Measurements from ENCODE around the gene DAPK1.

DNA sequence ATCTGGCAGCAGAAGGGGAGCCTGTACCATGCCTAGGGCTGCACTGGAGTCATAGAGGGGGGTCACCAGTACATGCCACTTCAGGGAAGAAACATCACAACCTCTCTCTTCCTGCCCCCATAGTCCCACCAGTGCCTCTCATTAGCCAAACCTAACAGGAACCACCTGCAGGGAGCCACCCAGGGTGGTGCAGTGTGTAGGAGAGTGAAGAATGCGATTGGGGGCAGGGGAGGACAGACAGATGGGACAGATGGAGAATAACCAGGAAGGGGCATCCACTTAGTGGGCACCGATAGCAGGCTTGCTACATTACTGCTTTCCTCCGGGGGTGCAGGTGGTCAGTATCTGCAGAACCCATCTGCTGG is 19.2 kb downstream of the DAPK1 start:
- TF ChIP-seq EZH2phosphoT487 (IDR thresholded peaks at IDR 0.05; ENCODE audit: low read depth), result no peak
- TF ChIP-seq, protein P1, sequence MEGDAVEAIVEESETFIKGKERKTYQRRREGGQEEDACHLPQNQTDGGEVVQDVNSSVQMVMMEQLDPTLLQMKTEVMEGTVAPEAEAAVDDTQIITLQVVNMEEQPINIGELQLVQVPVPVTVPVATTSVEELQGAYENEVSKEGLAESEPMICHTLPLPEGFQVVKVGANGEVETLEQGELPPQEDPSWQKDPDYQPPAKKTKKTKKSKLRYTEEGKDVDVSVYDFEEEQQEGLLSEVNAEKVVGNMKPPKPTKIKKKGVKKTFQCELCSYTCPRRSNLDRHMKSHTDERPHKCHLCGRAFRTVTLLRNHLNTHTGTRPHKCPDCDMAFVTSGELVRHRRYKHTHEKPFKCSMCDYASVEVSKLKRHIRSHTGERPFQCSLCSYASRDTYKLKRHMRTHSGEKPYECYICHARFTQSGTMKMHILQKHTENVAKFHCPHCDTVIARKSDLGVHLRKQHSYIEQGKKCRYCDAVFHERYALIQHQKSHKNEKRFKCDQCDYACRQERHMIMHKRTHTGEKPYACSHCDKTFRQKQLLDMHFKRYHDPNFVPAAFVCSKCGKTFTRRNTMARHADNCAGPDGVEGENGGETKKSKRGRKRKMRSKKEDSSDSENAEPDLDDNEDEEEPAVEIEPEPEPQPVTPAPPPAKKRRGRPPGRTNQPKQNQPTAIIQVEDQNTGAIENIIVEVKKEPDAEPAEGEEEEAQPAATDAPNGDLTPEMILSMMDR (IDR thresholded peaks at IDR 0.05; ENCODE audit: low read depth, low read length), result no peak
